ENCODE data around the gene LAMC1.

The LAMC1 gene

DNA sequence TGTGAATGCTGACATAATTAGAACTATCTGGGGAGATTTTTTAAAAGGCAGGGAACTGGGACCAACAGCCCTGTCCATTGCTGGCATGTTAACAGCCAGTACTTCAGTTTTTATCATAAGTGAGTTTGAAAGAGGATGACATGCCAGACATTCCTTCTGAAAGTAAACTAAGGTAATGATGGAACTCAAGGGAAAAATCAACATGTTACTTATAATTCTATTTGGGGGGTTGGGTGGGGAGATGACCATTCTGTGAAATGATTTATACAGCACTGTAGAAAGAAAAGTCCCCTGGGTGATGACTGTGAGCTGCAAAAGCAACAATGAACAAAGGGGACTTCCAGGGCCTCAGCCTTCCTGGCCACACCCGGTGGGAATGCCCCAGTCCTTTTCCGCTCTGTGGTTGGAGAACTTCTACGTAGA is 157.4 kb downstream of the LAMC1 start:
- in situ Hi-C loops (cut with MboI; ENCODE audit: low sequenced_read_pairs): no loop called here

DNA sequence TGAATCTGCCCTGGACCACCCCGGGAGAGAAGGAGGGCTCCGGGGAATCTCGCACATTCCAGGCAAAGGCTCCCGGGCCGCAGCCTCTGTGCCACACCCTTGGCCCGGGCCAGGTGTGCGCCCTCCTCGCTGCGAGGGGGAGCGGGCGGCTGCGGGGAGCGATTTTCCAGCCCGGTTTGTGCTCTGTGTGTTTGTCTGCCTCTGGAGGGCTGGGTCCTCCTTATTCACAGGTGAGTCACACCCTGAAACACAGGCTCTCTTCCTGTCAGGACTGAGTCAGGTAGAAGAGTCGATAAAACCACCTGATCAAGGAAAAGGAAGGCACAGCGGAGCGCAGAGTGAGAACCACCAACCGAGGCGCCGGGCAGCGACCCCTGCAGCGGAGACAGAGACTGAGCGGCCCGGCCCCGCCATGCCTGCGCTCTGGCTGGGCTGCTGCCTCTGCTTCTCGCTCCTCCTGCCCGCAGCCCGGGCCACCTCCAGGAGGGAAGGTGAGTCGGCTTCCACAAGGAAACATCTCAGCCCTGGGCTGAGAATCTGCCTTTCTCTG is 162.8 kb downstream of the LAMC1 start, which contains the start of gene LAMC2:
LAMC2 (plus strand) TSS at position 324 of the 550 bp plus-strand sequence; CDS start at position 413, 89 bp downstream.
- in situ Hi-C loops (cut with MboI; ENCODE audit: low sequenced_read_pairs): no loop called here

DNA sequence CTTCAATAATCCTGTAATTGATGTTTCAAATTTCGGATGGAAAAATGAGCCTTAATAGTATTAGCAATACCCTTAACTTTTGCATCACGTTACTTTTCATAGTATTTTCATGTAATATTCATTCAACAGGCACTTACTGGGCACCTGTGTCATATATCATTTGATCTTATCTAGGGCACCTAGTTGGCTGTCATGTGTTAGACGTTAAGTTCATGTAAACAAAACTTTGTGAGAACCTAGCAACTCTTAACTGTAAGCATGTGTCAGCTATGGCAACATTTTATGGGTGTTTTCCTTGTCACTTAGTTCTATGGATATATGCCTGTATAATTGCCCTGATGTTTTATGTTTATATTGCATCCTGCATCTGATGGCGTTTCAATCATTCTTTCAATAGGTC is 163.6 kb downstream of the LAMC1 start:
- in situ Hi-C loops (cut with MboI; ENCODE audit: low sequenced_read_pairs): no loop called here

DNA sequence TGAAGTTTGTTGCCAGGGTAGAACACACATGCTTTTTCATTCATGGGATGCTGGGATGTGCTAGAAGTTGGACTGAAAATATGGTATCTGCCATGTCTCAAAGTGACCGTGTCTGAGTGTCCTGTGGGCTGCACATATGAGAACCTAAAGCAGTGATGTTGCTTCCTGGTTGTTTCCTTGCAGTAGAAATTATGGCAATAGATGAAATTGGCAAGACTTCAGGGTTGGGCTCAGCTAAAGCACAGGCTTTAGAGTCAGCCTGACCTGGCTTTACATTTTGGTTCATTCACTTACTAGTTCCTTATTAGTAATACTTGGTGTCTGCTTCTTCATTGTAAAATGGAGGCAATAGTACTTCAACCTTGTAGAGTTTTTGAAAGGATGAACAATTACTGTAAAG is 165.0 kb downstream of the LAMC1 start:
- in situ Hi-C loops (cut with MboI; ENCODE audit: low sequenced_read_pairs): no loop called here

DNA sequence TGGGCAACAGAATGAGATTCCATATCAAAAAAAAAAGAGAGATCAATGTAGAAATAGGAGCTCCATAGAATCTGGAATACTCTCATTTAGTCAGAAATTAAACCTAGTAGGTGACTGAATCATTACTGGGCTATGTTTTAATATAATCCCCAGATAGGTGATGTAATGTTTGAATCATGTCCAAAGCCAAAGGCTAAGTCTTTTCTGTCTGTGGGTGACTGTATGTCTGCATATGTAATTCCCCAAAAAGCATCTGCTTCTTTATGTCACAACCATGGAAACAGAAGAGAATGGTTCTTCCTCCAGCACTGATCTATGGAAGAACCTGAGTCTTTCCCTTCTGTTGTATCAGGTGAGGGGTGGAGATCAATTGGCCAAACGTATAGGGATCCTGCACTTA is 168.6 kb downstream of the LAMC1 start:
- in situ Hi-C loops (cut with MboI; ENCODE audit: low sequenced_read_pairs): no loop called here

DNA sequence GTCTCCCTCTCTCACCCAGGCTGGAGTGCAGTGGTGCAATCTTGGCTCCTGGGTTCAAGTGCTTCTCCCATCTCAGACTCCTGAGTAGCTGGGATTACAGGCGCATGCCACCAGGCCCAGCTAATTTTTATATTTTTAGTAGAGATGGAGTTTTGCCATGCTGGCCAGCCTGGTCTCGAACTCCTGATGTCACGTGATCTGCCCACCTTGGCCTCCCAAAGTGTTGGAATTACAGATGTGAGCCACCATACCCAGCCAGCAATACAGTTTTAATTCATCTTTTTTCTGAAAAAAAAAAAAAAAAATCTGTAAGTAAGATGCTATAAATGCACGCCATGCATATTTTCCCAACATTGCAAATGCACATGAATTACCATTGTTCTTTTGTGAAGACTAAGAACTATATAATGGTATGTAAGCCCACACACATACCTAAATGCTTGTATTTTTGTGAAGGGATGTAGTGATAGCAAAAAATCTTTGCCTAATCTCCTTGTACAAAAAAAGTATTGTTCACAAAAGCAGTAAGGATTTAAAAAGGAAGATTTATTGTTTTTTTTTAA is 170.8 kb downstream of the LAMC1 start:
- in situ Hi-C loops (cut with MboI; ENCODE audit: low sequenced_read_pairs): no loop called here

DNA sequence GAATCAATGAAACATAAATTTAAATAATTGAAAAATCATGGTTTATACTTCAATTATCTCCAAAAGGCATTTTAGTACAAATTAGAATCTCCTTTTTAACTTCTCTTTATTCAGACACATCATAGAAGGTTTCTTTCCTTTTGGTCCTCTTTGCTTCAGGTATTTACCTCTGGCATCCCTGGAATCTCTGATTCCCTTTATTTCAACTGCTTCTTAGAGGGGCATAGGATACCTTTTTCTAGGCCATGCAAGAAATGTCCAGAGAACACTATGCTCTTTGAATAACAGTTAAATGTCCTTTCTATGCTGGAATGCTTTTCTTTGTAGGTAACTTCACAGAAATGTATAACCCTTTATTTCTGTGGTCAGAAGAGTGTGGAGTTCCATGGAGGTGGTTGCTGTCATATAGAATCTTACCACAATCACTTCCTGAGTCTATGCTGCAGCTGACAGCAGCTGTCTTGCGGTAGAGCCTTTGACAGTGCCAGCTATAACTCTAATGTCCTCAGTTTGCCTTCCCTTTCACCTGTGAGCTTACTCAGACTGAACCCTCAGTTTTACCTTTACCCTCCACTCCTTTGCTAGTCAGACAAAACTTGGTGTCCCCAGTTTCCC is 171.4 kb downstream of the LAMC1 start:
- in situ Hi-C loops (cut with MboI; ENCODE audit: low sequenced_read_pairs): no loop called here

DNA sequence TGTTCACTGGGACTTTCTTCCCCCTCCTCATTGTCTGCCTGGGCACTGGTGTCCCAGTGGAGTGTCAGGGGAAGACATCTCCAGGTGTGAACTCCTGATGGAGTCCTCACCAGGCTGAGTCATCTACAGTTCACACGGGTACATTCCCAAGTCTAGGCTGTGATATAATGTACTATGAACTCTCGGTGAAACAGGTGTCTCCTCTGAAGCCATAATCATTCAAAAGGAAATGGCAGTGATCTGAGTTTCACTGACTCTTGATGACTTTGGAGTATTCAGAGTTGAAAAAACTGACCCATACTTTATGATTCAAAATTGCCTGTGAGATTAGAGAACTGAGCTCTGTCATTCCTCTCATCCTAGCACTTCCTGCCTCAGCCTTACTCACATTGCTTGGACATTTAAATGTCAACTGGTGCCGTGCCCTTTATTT is 171.9 kb downstream of the LAMC1 start:
- in situ Hi-C loops (cut with MboI; ENCODE audit: low sequenced_read_pairs): no loop called here
